ENCODE data around the gene SHROOM2.

SHROOM2 gene

GRCh38 chrX:9786798-9787635 is 788 bp downstream of the SHROOM2 start:
- Histone ChIP-seq H3K36me3 (ENCODE audit: insufficient read depth, low read length) (no peaks in the 10 kb centered on the region), H3K4me1 (ENCODE audit: control insufficient read depth, insufficient read depth, low read length, unreplicated experiment) (no peaks in the 10 kb centered on the region), H3K27ac (ENCODE audit: low read depth, low read length) (no peak overlapping the region), H3K27me3 (ENCODE audit: insufficient read depth, low read length) (peaks cover 72% of the 10 kb centered on the region), H3K79me2 (ENCODE audit: control insufficient read depth, insufficient read depth, low read length, unreplicated experiment) (no peaks in the 10 kb centered on the region), H3K4me3 (ENCODE audit: low read depth, low read length) (peak overlapping the region; percentile 57; the same call in 1 of the 2 replicates), H2AFZ (ENCODE audit: low read length, unreplicated experiment) (no peak overlapping the region)

- no peaks in the 10 kb centered on the region for H3K4me1 ChIP-seq (ENCODE audit: control insufficient read depth, insufficient read depth, low read length, unreplicated experiment)
- no peak overlapping the region for H2AFZ ChIP-seq (ENCODE audit: low read length, unreplicated experiment)
- H3K4me3 ChIP-seq (ENCODE audit: low read depth, low read length) = no peak overlapping the region
- H3K79me2 ChIP-seq (ENCODE audit: control insufficient read depth, insufficient read depth, low read length, unreplicated experiment) = no peaks in the 10 kb centered on the region
- no peak overlapping the region for H3K27ac ChIP-seq (ENCODE audit: low read depth, low read length)
- peaks cover 68% of the 10 kb centered on the region for H3K27me3 ChIP-seq (ENCODE audit: insufficient read depth, low read length)
- no peaks in the 10 kb centered on the region for H3K36me3 ChIP-seq (ENCODE audit: insufficient read depth, low read length)
Observed at GRCh38 chrX:9788911-9789310, 2.7 kb downstream of the SHROOM2 start.

- Histone ChIP-seq H3K27me3 (ENCODE audit: insufficient read depth, low read length) (peaks cover 61% of the 10 kb centered on the region), H3K79me2 (ENCODE audit: control insufficient read depth, insufficient read depth, low read length, unreplicated experiment) (no peaks in the 10 kb centered on the region), H3K4me1 (ENCODE audit: control insufficient read depth, insufficient read depth, low read length, unreplicated experiment) (no peaks in the 10 kb centered on the region), H3K4me3 (ENCODE audit: low read depth, low read length) (no peak overlapping the region), H3K36me3 (ENCODE audit: insufficient read depth, low read length) (no peaks in the 10 kb centered on the region), H2AFZ (ENCODE audit: low read length, unreplicated experiment) (no peak overlapping the region), H3K27ac (ENCODE audit: low read depth, low read length) (no peak overlapping the region)
Observed at GRCh38 chrX:9789555-9789954, 3.3 kb downstream of the SHROOM2 start.

GRCh38 chrX:9790866-9791265 is 4.6 kb downstream of the SHROOM2 start:
- Histone ChIP-seq H3K4me1 (ENCODE audit: control insufficient read depth, insufficient read depth, low read length, unreplicated experiment) (no peaks in the 10 kb centered on the region), H3K27me3 (ENCODE audit: insufficient read depth, low read length) (peaks cover 61% of the 10 kb centered on the region), H2AFZ (ENCODE audit: low read length, unreplicated experiment) (no peak overlapping the region), H3K36me3 (ENCODE audit: insufficient read depth, low read length) (no peaks in the 10 kb centered on the region), H3K4me3 (ENCODE audit: low read depth, low read length) (no peak overlapping the region), H3K79me2 (ENCODE audit: control insufficient read depth, insufficient read depth, low read length, unreplicated experiment) (no peaks in the 10 kb centered on the region), H3K27ac (ENCODE audit: low read depth, low read length) (no peak overlapping the region)

GRCh38 chrX:9794495-9794894 is 8.3 kb downstream of the SHROOM2 start:
- Histone ChIP-seq H3K27me3 (ENCODE audit: insufficient read depth, low read length) (peaks cover 54% of the 10 kb centered on the region), H3K27ac (ENCODE audit: low read depth, low read length) (no peak overlapping the region), H3K4me1 (ENCODE audit: control insufficient read depth, insufficient read depth, low read length, unreplicated experiment) (no peaks in the 10 kb centered on the region), H3K4me3 (ENCODE audit: low read depth, low read length) (no peak overlapping the region), H3K36me3 (ENCODE audit: insufficient read depth, low read length) (no peaks in the 10 kb centered on the region), H3K79me2 (ENCODE audit: control insufficient read depth, insufficient read depth, low read length, unreplicated experiment) (no peaks in the 10 kb centered on the region), H2AFZ (ENCODE audit: low read length, unreplicated experiment) (no peak overlapping the region)

GRCh38 chrX:9797384-9798360 is 11.4 kb downstream of the SHROOM2 start:
- peaks cover 36% of the 10 kb centered on the region for H3K27me3 ChIP-seq (ENCODE audit: insufficient read depth, low read length)
- H3K27ac ChIP-seq (ENCODE audit: low read depth, low read length) = no peak overlapping the region
- no peaks in the 10 kb centered on the region for H3K36me3 ChIP-seq (ENCODE audit: insufficient read depth, low read length)
- no peaks in the 10 kb centered on the region for H3K4me1 ChIP-seq (ENCODE audit: control insufficient read depth, insufficient read depth, low read length, unreplicated experiment)
- H3K4me3 ChIP-seq (ENCODE audit: low read depth, low read length) = no peak overlapping the region
- H3K79me2 ChIP-seq (ENCODE audit: control insufficient read depth, insufficient read depth, low read length, unreplicated experiment) = no peaks in the 10 kb centered on the region
- H2AFZ ChIP-seq (ENCODE audit: low read length, unreplicated experiment) = no peak overlapping the region

- Histone ChIP-seq H3K4me1 (ENCODE audit: control insufficient read depth, insufficient read depth, low read length, unreplicated experiment) (no peaks in the 10 kb centered on the region), H2AFZ (ENCODE audit: low read length, unreplicated experiment) (no peak overlapping the region), H3K4me3 (ENCODE audit: low read depth, low read length) (no peak overlapping the region), H3K36me3 (ENCODE audit: insufficient read depth, low read length) (no peaks in the 10 kb centered on the region), H3K79me2 (ENCODE audit: control insufficient read depth, insufficient read depth, low read length, unreplicated experiment) (no peaks in the 10 kb centered on the region), H3K27me3 (ENCODE audit: insufficient read depth, low read length) (peaks cover 12% of the 10 kb centered on the region; the same call in 1 of the 2 replicates), H3K27ac (ENCODE audit: low read depth, low read length) (no peak overlapping the region)
Observed at GRCh38 chrX:9802737-9803136, 16.5 kb downstream of the SHROOM2 start.

- no peaks in the 10 kb centered on the region for H3K4me1 ChIP-seq (ENCODE audit: control insufficient read depth, insufficient read depth, low read length, unreplicated experiment)
- no peaks in the 10 kb centered on the region for H3K79me2 ChIP-seq (ENCODE audit: control insufficient read depth, insufficient read depth, low read length, unreplicated experiment)
- no peaks in the 10 kb centered on the region for H3K36me3 ChIP-seq (ENCODE audit: insufficient read depth, low read length)
- H3K27me3 ChIP-seq (ENCODE audit: insufficient read depth, low read length) = no peaks in the 10 kb centered on the region
- no peak overlapping the region for H3K4me3 ChIP-seq (ENCODE audit: low read depth, low read length)
- no peak overlapping the region for H3K27ac ChIP-seq (ENCODE audit: low read depth, low read length)
- no peak overlapping the region for H2AFZ ChIP-seq (ENCODE audit: low read length, unreplicated experiment)
Observed at GRCh38 chrX:9804444-9804843, 18.2 kb downstream of the SHROOM2 start.

GRCh38 chrX:9805956-9806355 is 19.7 kb downstream of the SHROOM2 start:
- H3K27me3 ChIP-seq (ENCODE audit: insufficient read depth, low read length) = no peaks in the 10 kb centered on the region
- no peak overlapping the region for H3K27ac ChIP-seq (ENCODE audit: low read depth, low read length)
- no peaks in the 10 kb centered on the region for H3K36me3 ChIP-seq (ENCODE audit: insufficient read depth, low read length)

GRCh38 chrX:9807355-9808182 is 21.3 kb downstream of the SHROOM2 start:
- Histone ChIP-seq H3K36me3 (ENCODE audit: insufficient read depth, low read length) (no peaks in the 10 kb centered on the region), H3K79me2 (ENCODE audit: control insufficient read depth, insufficient read depth, low read length, unreplicated experiment) (no peaks in the 10 kb centered on the region), H3K27ac (ENCODE audit: low read depth, low read length) (no peak overlapping the region), H2AFZ (ENCODE audit: low read length, unreplicated experiment) (no peak overlapping the region), H3K4me3 (ENCODE audit: low read depth, low read length) (no peak overlapping the region), H3K4me1 (ENCODE audit: control insufficient read depth, insufficient read depth, low read length, unreplicated experiment) (no peaks in the 10 kb centered on the region), H3K27me3 (ENCODE audit: insufficient read depth, low read length) (no peaks in the 10 kb centered on the region)

More at GRCh38 chrX:9805956-9806355, 19.7 kb downstream of the SHROOM2 start:
- Histone ChIP-seq H3K79me2 (ENCODE audit: control insufficient read depth, insufficient read depth, low read length, unreplicated experiment) (no peaks in the 10 kb centered on the region), H2AFZ (ENCODE audit: low read length, unreplicated experiment) (no peak overlapping the region), H3K4me1 (ENCODE audit: control insufficient read depth, insufficient read depth, low read length, unreplicated experiment) (no peaks in the 10 kb centered on the region), H3K4me3 (ENCODE audit: low read depth, low read length) (no peak overlapping the region)

Measured in ACC112 (cell line).